ENCODE results near the gene HEXIM2. TPM values are rescaled to one million over a fixed set of nuclear protein-coding genes. Genes with fewer than 3 reads are reported as not detected.

The HEXIM2 gene
- total and polyA plus RNA-seq, 2 of the 13 experiments (the other 11 are each of a cell fraction or from before 2014, with no cell fraction given): 27.1 to 32.4 TPM

DNA sequence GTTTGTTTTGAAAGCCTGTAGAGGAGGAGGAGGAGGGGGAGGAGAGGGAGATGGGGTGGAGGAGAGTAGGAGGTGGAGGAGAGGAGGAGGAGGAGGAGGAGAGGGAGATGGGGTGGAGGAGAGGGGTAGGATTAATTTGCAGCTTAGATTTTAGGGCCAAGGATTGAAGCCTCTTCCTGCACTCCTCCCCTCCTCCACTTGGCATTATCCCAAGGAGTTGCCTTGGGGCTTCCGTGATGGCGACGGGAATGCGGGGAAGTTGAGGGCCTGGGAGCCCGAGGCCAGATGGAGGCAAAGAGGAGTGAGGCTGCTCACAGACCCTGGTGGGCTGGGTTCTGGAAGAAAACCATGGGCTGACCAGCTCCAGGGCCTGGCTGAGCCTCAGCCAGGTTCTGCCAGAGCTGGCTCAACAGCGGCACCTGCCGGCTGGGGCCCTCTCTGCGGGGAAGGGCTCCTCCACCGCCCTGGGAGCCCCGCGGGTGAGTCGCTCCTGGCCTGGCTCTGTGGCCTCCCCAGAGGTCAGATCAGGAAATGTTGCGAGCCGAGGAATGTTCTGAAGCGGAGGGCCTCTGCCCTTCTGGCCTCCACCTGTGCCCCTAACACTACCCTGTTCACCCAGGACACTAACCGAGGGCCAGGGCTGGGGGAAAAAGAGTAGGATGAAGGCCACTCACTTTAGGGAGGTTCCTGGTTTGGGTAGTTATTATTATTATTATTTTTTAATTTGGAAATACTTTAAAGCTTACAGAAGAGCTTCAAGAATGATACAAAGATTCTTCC lies 36.1 kb downstream of the HEXIM2 start (continued):
- TF ChIP-seq CREM (IDR thresholded peaks at IDR 0.05) (no peak), CREM (CRISPR knock-in tag; IDR thresholded peaks at IDR 0.05) (no peak), TOPORS (CRISPR knock-in tag; IDR thresholded peaks at IDR 0.05) (0 out of 2 replicates have a peak, but pooled peaks have one; percentile 48), MXI1 (IDR thresholded peaks at IDR 0.05; ENCODE audit: borderline replicate concordance, low read depth, low read length) (peak; percentile 72; the same call in 1 of the 3 replicates), HNF4G (IDR thresholded peaks at IDR 0.05; ENCODE audit: borderline replicate concordance, low read depth, low read length) (peak; percentile 28; the same call in 1 of the 2 replicates), HNF4G (CRISPR knock-in tag; IDR thresholded peaks at IDR 0.05; ENCODE audit: borderline replicate concordance, low read depth) (peak; percentile 92; the same call in 1 of the 2 replicates), ZNF83 (CRISPR knock-in tag; IDR thresholded peaks at IDR 0.05; ENCODE audit: borderline replicate concordance) (peak; percentile 90), ZNF251 (CRISPR knock-in tag; IDR thresholded peaks at IDR 0.05) (no peak), HNRNPK (IDR thresholded peaks at IDR 0.05; ENCODE audit: low read depth, low read length, poor library complexity, severe bottlenecking) (peak; percentile 64), NRL (CRISPR knock-in tag; IDR thresholded peaks at IDR 0.05; ENCODE audit: borderline replicate concordance) (no peak; the same call in none of the 2 replicates), CENPT (CRISPR knock-in tag; IDR thresholded peaks at IDR 0.05; ENCODE audit: low read depth) (no peak), MEF2D (CRISPR knock-in tag; IDR thresholded peaks at IDR 0.05) (peak; percentile 90), ZNF3 (CRISPR knock-in tag; IDR thresholded peaks at IDR 0.05) (no peak), ZNF747 (CRISPR knock-in tag; IDR thresholded peaks at IDR 0.05; ENCODE audit: borderline replicate concordance) (peak; percentile 97; the same call in 1 of the 2 replicates), MEIS2 (CRISPR knock-in tag; IDR thresholded peaks at IDR 0.05) (peak; percentile 87; the same call in 1 of the 2 replicates), FLYWCH1 (CRISPR knock-in tag; IDR thresholded peaks at IDR 0.05) (no peak), ZNF768 (CRISPR knock-in tag; IDR thresholded peaks at IDR 0.05) (peak; percentile 83), ZNF414 (CRISPR knock-in tag; IDR thresholded peaks at IDR 0.05) (0 out of 2 replicates have a peak, but pooled peaks have one; percentile 36), SIN3B (IDR thresholded peaks at IDR 0.05; ENCODE audit: low read length) (no peak), PHF8 (CRISPR knock-in tag; IDR thresholded peaks at IDR 0.05) (peak; percentile 68), NAIF1 (CRISPR knock-in tag; IDR thresholded peaks at IDR 0.05; ENCODE audit: borderline replicate concordance) (no peak; the same call in 1 of the 2 replicates), GLI4 (CRISPR knock-in tag; IDR thresholded peaks at IDR 0.05; ENCODE audit: borderline replicate concordance) (0 out of 2 replicates have a peak, but pooled peaks have one; percentile 36), SMYD3 (CRISPR knock-in tag; IDR thresholded peaks at IDR 0.05) (no peak), SMC3 (IDR thresholded peaks at IDR 0.05; ENCODE audit: low read length) (peak; percentile 91; the same call in 1 of the 2 replicates), TCF7L2 (IDR thresholded peaks at IDR 0.05; ENCODE audit: low read depth, low read length) (no peak), ZSCAN12 (CRISPR knock-in tag; IDR thresholded peaks at IDR 0.05) (0 out of 2 replicates have a peak, but pooled peaks have one; percentile 87), ARHGAP35 (CRISPR knock-in tag; IDR thresholded peaks at IDR 0.05; ENCODE audit: borderline replicate concordance) (no peak; the same call in 1 of the 2 replicates), ZNF879 (CRISPR knock-in tag; IDR thresholded peaks at IDR 0.05) (no peak), RAD51 (IDR thresholded peaks at IDR 0.05; ENCODE audit: borderline replicate concordance) (no peak)
- TF ChIP-seq, protein P1, sequence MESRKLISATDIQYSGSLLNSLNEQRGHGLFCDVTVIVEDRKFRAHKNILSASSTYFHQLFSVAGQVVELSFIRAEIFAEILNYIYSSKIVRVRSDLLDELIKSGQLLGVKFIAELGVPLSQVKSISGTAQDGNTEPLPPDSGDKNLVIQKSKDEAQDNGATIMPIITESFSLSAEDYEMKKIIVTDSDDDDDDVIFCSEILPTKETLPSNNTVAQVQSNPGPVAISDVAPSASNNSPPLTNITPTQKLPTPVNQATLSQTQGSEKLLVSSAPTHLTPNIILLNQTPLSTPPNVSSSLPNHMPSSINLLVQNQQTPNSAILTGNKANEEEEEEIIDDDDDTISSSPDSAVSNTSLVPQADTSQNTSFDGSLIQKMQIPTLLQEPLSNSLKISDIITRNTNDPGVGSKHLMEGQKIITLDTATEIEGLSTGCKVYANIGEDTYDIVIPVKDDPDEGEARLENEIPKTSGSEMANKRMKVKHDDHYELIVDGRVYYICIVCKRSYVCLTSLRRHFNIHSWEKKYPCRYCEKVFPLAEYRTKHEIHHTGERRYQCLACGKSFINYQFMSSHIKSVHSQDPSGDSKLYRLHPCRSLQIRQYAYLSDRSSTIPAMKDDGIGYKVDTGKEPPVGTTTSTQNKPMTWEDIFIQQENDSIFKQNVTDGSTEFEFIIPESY (CRISPR knock-in tag; IDR thresholded peaks at IDR 0.05): peak; percentile 87
